LNCaP clone FGC (cell line): ENCODE results near the gene CCDC24.

Source experiments
- DNase-seq: peaks from one replicate; pipeline ENCODE4 v3.0.0-alpha.2; 2011; ENCODE audit warnings: low read depth
- H3K4me3 ChIP-seq: 2 replicates; pipeline ENCODE4 v1.5.1; 2011; ENCODE audit warnings: mild to moderate bottlenecking, low read depth, low read length, control low read depth
- TF ChIP-seq, protein P1 (sequence below): IDR thresholded peaks from 2 replicates; pipeline ENCODE4 v1.5.1; 2012; ENCODE audit warnings: mild to moderate bottlenecking; ENCODE audit not compliant: control insufficient read depth, insufficient read depth; ENCODE audit errors: extremely low read depth

The CCDC24 gene

DNA sequence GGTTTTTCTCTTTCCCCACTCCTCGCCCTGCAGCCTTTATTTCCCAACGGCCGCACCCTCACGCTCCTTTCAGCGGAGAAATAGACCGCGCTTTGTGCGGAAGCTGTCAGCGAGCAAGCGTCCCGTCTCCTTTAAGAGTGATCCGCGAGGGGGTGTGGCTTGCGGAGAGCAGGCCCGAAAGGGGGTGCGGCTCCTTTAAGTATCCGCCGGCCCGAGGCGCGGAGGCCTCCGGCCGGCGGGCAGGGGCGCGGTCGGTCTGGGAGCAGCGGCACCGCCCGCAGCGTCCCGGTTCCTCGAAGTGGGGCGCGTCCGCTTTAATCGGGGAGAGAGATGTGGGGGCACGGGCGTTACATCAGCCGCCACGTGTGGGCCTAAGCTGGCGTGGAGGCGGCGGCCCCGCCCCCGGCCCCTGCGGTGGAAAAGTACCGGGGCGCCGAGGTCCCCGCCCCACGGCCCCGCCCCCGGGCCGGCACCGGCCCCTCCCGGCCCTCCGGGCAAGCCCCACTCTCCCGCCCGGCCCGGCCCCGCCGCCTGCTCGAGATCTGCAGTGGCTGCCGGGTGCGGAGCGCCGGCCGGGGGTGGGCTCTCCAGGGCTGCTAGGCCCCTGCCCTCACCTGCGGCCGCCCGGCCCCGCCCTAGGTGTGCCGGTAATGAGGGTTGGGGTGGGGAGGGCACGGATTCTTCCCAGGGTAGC lies 38.7 kb downstream of the CCDC24 start:
- peak; percentile 68 for DNase-seq
- peak overlapping the region; percentile 69 for H3K4me3 ChIP-seq
- TF ChIP-seq, protein P1, sequence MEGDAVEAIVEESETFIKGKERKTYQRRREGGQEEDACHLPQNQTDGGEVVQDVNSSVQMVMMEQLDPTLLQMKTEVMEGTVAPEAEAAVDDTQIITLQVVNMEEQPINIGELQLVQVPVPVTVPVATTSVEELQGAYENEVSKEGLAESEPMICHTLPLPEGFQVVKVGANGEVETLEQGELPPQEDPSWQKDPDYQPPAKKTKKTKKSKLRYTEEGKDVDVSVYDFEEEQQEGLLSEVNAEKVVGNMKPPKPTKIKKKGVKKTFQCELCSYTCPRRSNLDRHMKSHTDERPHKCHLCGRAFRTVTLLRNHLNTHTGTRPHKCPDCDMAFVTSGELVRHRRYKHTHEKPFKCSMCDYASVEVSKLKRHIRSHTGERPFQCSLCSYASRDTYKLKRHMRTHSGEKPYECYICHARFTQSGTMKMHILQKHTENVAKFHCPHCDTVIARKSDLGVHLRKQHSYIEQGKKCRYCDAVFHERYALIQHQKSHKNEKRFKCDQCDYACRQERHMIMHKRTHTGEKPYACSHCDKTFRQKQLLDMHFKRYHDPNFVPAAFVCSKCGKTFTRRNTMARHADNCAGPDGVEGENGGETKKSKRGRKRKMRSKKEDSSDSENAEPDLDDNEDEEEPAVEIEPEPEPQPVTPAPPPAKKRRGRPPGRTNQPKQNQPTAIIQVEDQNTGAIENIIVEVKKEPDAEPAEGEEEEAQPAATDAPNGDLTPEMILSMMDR = no peak

GRCh38 chr1:44030605-44031251 lies 39.3 kb downstream of the CCDC24 start:
- TF ChIP-seq, protein P1 = peak; percentile 30
- H3K4me3 ChIP-seq = peak overlapping the region; percentile 69
- no peak for DNase-seq

GRCh38 chr1:44031252-44032169 lies 40.1 kb downstream of the CCDC24 start, which contains the start of gene SLC6A9:
SLC6A9 (minus strand) TSS chr1:44031462; CDS start chr1:44024277, 7,185 bp downstream.
- peak within 1 kb of the TSS; percentile 69 for H3K4me3 ChIP-seq
- peak; percentile 50 for DNase-seq
- TF ChIP-seq, protein P1 = no peak

DNA sequence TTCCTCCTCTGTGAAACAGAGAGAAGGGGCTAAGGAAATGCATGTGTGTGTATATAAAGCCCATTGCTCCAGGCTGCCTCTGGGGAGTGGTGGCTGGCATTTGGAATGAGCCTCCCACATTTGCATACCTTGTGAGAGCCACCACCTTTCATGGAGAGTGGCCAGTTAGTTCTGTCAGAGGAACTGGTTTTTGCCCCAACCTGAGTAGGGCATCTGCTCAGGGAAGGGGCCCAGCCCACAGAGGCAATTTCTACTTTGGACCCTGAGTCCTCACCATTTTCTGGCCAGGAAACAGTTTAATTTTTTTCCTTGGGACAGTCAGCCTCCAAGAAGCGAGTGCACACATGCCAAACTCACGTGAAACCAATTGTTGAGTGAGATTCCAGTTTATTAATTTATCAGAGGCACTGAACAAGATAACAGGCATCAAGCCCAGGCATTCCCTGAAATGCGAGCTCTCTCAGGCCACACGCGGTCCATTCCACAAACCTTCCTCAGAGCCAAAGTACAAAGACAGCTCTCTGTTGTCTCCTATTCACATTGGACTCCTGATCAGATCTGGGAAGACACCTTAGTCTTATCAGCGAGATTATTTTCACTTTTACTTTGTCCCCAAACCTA lies 40.9 kb downstream of the CCDC24 start:
- DNase-seq = no peak

DNA sequence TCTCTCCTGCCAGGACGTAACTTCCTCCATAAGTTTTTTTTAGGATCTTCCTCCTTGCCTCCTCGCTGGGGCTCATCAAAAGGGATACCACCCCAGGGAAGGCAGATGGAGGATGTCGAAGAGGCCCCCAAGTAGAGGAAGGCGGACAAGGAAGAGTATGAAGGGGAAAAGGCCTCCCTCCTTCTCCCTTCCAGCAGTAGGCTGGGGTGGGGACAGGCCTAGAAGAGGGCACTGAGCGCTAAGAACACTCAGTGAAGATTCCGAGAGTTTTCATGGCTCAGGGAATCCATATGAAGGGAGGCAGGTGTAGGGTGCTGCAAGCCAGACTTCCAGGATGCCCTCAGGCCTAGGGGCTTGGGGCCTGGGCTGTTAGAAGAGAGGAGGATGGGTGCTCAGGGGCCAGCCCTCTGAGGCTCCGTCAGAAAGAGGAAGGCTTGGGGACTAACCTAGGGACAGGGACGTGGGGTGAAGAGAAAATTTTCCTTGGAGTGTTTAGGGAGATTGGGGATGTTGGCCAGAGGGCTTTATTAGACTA lies 41.7 kb downstream of the CCDC24 start:
- TF ChIP-seq, protein P1 = no peak
- no peak overlapping the region for H3K4me3 ChIP-seq
- DNase-seq = no peak

More for the DNA sequence above, 40.9 kb downstream of the CCDC24 start:
- no peak overlapping the region for H3K4me3 ChIP-seq
- TF ChIP-seq, protein P1 = no peak

- H3K4me3 ChIP-seq = no peak overlapping the region
- no peak for DNase-seq
- TF ChIP-seq, protein P1 = no peak
These were observed 42.4 kb downstream of the CCDC24 start for GRCh38 chr1:44033756-44034155.
